A549 (cell line): ENCODE data around the gene STRADB. TPM values are rescaled to one million over a fixed set of nuclear protein-coding genes. Genes with fewer than 3 reads are reported as not detected.

ENCODE experiments used
- ATAC-seq, 2 experiments: fragments of 200-7000 bp in 1 of 2; fragments of >200 bp in 1 of 2; cut with Nextera tagmentation in 1 of 2; cut with Tn5 transposase in 1 of 2; 3 replicates each; pipeline versions ENCODE4 v1.8.0 to v1.9.1; 2018 to 2020; ENCODE audit warnings: mild to moderate bottlenecking in 1 of 2, moderate library complexity in 1 of 2
- CTCF ChIA-PET: fragments of 300-600 bp; sonication (Branson Sonifier 250); formaldehyde crosslinking; extraction: SDS; loops from one replicate; lab custom pipeline; 2021; ENCODE audit warnings: antibody characterized with exemption, inconsistent platforms; lab: Yijun Ruan, JAX
- POLR2A ChIA-PET: fragments of 350-600 bp; formaldehyde crosslinking; extraction: SDS; loops from one replicate; lab custom pipeline; 2021; ENCODE audit warnings: antibody characterized with exemption, inconsistent platforms; lab: Yijun Ruan, JAX
- DNase-seq, 2 experiments: peaks; one replicate each; pipeline versions ENCODE4 v3.0.0 to v3.0.0-alpha.2; 2011 to 2016; ENCODE audit warnings: low read depth in 1 of 2, low spot score in 1 of 2
- FAIRE-seq: peaks from 2 replicates; lab custom pipeline; 2011; peaks lifted over from hg19 to GRCh38; lab: Jason Lieb, UNC
- H3K27ac ChIP-seq, 2 experiments: fragments of >200 bp; sonication (Bioruptor Twin); formaldehyde crosslinking; 3 replicates each; pipeline ENCODE4 v1.5.1; 2016 to 2017
- H3K4me1 ChIP-seq: fragments of >200 bp; sonication (Bioruptor Twin); formaldehyde crosslinking; 3 replicates; pipeline ENCODE4 v1.6.1; 2016
- H3K4me2 ChIP-seq: fragments of >200 bp; sonication (Bioruptor Twin); formaldehyde crosslinking; 3 replicates; pipeline ENCODE4 v1.6.1; 2016
- H3K4me3 ChIP-seq: fragments of >200 bp; sonication (Bioruptor Twin); formaldehyde crosslinking; 3 replicates; pipeline ENCODE4 v1.5.1; 2016
- H3K9me3 ChIP-seq: fragments of >200 bp; sonication (Bioruptor Twin); formaldehyde crosslinking; 3 replicates; pipeline ENCODE4 v1.6.1; 2016
- CEBPB ChIP-seq, 2 experiments: fragments of >200 bp in 1 of 2; sonication (Bioruptor Twin) in 1 of 2; formaldehyde crosslinking in 1 of 2; IDR thresholded peaks; 2 replicates each; pipeline ENCODE4 v1.6.1; 2012 to 2016
- CHD4 ChIP-seq: fragments of 200-600 bp; sonication (generic); IDR thresholded peaks from 2 replicates; pipeline ENCODE4 v1.6.1; 2016; ENCODE audit warnings: antibody characterized with exemption, mild to moderate bottlenecking, borderline replicate concordance
- ESRRA ChIP-seq: fragments of 150-350 bp; IDR thresholded peaks from 2 replicates; pipeline ENCODE4 v1.6.1; 2014; ENCODE audit warnings: mild to moderate bottlenecking, low read length, borderline replicate concordance
- FOSB ChIP-seq: fragments of 250-450 bp; sonication (Bioruptor Pico); IDR thresholded peaks from 2 replicates; pipeline ENCODE4 v1.5.0; 2020; ENCODE audit warnings: mild to moderate bottlenecking, moderate library complexity
- FOSL2 ChIP-seq, 2 experiments: fragments of 450-650 bp in 1 of 2; fragments of >200 bp in 1 of 2; sonication (Bioruptor Twin) in 1 of 2; formaldehyde crosslinking; IDR thresholded peaks; 2 replicates each; pipeline versions ENCODE4 v1.5.0 to v1.6.1; 2016 to 2020; ENCODE audit warnings: mild to moderate bottlenecking in 1 of 2, moderate library complexity in 1 of 2
- HDAC2 ChIP-seq: fragments of 200-600 bp; sonication (generic); IDR thresholded peaks from 2 replicates; pipeline ENCODE4 v1.6.1; 2016
- HOXB13 ChIP-seq: fragments of 250-450 bp; sonication (Bioruptor Pico); IDR thresholded peaks from 2 replicates; pipeline ENCODE4 v1.5.0; 2020; ENCODE audit warnings: low read depth, mild to moderate bottlenecking, moderate library complexity
- JUN ChIP-seq, 2 experiments: fragments of >200 bp; sonication (Bioruptor Twin); formaldehyde crosslinking; IDR thresholded peaks; 2 replicates in 1 of 2; 3 replicates in 1 of 2; pipeline ENCODE4 v1.6.1; 2016 to 2017
- JUNB ChIP-seq: fragments of >200 bp; sonication (Bioruptor Twin); formaldehyde crosslinking; IDR thresholded peaks from 2 replicates; pipeline ENCODE4 v1.6.1; 2016
- KDM1A ChIP-seq: fragments of 200-600 bp; sonication (generic); IDR thresholded peaks from 2 replicates; pipeline ENCODE4 v1.6.1; 2016; ENCODE audit warnings: low read depth, mild to moderate bottlenecking
- PHF8 ChIP-seq: fragments of 200-600 bp; sonication (generic); IDR thresholded peaks from 2 replicates; pipeline ENCODE4 v1.6.1; 2016; ENCODE audit warnings: low read depth, mild to moderate bottlenecking, antibody characterized with exemption, moderate library complexity, borderline replicate concordance
- RCOR1 ChIP-seq: fragments of 150-350 bp; IDR thresholded peaks from 2 replicates; pipeline ENCODE4 v1.6.1; 2014; ENCODE audit warnings: antibody characterized with exemption, low read length, low read depth
- TFCP2L1 ChIP-seq: fragments of 250-450 bp; sonication (Bioruptor Pico); IDR thresholded peaks from 2 replicates; pipeline ENCODE4 v1.5.0; 2021; ENCODE audit warnings: mild to moderate bottlenecking
- TP53 ChIP-seq: fragments of 250-450 bp; sonication (Bioruptor Pico); IDR thresholded peaks from 2 replicates; pipeline ENCODE4 v1.5.0; 2021; ENCODE audit warnings: mild to moderate bottlenecking, moderate library complexity
- WGBS: methylation state at CpG from one replicate; pipeline ENCODE4 v1.1.6; 2017; ENCODE audit errors: missing lambda C conversion rate; 5-methylcytosine and 5-hydroxymethylcytosine counted together
- polyA plus RNA-seq, 4 experiments: library from polyadenylated mRNA; depleted of rRNA in 3 of 4; stranded (reverse); fragments of >200 nt; fragmentation: RNase III in 1 of 4; extraction: RNeasy Plus Mini Kit Qiagen cat#74134 plus additional on column Dnase treatment in 1 of 4; gene quantifications; 2 replicates in 3 of 4; 3 replicates in 1 of 4; pipeline ENCODE4 v1.2.3, GENCODE V29; 2011 to 2017
- TF ChIP-seq, protein P1 (sequence below): fragments of >200 bp; sonication (Bioruptor Twin); formaldehyde crosslinking; IDR thresholded peaks from 2 replicates; pipeline ENCODE4 v1.6.1; 2016
- TF ChIP-seq, protein P2 (sequence below): fragments of 250-450 bp; sonication (Bioruptor Pico); IDR thresholded peaks from 2 replicates; pipeline ENCODE4 v1.5.0; 2021; ENCODE audit warnings: mild to moderate bottlenecking, moderate library complexity, borderline replicate concordance
- TF ChIP-seq, protein P3 (sequence below): IDR thresholded peaks from 2 replicates; pipeline ENCODE4 v1.6.1; 2012; ENCODE audit warnings: low read depth, borderline replicate concordance
- TF ChIP-seq, protein P4 (sequence below): fragments of 150-350 bp; IDR thresholded peaks from 2 replicates; pipeline ENCODE4 v1.6.1; 2014; ENCODE audit warnings: low read depth, mild to moderate bottlenecking, low read length

Gene STRADB
- polyA plus RNA-seq, 2 of the 4 experiments (the other 2 are of a cell fraction) = 24.0 to 29.0 TPM

DNA sequence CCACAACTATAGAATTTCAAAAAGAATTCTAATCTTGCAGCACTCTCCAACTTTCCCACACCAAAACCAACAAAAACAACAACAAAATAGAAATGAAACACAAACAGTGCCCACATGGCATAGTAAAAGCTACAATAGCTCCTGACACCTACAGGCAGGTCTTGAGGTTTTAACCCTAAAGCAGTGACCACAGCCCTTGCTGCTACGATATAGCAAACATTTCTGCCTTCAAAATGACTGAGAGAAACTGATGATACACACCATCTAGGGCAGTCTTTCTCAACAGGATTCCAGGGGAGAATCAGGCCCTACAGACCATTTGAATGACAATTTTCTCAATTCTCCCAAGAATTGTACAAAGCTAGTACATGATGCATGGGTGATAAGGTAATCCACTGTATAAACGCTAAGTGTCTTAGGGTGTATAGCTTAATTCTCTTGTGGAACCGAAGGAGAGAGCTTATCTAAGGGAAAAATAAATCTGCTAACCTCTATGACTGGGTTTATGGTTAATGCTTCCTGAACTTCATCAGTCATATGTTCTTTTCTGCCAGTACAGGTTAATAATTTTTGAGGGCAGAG lies 46.8 kb upstream of the STRADB start:
- WGBS = 51% methylated on average over 3 of the region's 3 CpGs
- DNase-seq (no peak), FAIRE-seq (no peak), ATAC-seq (peak in 1 of 2 experiments; percentile 47; a peak in 3 of 6 replicates)
- Histone ChIP-seq H3K27ac (peak overlapping the region in 1 of 2 experiments; percentile 77; a peak in 1 of 6 replicates), H3K4me2 (peak overlapping the region; percentile 67), H3K4me1 (peaks cover 46% of the 10 kb centered on the region), H3K4me3 (no peak overlapping the region), H3K9me3 (no peaks in the 10 kb centered on the region)
- POLR2A ChIA-PET = interaction anchor here (0.6 kb wide), 1 partner anchor 156 kb away, joined by 3 read pairs; no protein-coding TSS in a partner anchor
- CTCF ChIA-PET = interaction anchor here (0.9 to 1.3 kb wide), 2 partner anchors 9 to 11 kb away, joined by 3 read pairs; no protein-coding TSS in a partner anchor
- no peak for TF ChIP-seq CHD4
- TF ChIP-seq, protein P1, sequence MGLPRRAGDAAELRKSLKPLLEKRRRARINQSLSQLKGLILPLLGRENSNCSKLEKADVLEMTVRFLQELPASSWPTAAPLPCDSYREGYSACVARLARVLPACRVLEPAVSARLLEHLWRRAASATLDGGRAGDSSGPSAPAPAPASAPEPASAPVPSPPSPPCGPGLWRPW = no peak
- no peak for TF ChIP-seq RCOR1
- no peak for TF ChIP-seq FOSB (CRISPR knock-in tag)
- TF ChIP-seq, protein P2, sequence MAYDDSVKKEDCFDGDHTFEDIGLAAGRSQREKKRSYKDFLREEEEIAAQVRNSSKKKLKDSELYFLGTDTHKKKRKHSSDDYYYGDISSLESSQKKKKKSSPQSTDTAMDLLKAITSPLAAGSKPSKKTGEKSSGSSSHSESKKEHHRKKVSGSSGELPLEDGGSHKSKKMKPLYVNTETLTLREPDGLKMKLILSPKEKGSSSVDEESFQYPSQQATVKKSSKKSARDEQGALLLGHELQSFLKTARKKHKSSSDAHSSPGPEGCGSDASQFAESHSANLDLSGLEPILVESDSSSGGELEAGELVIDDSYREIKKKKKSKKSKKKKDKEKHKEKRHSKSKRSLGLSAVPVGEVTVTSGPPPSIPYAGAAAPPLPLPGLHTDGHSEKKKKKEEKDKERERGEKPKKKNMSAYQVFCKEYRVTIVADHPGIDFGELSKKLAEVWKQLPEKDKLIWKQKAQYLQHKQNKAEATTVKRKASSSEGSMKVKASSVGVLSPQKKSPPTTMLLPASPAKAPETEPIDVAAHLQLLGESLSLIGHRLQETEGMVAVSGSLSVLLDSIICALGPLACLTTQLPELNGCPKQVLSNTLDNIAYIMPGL (CRISPR knock-in tag) = no peak
- no peak for TF ChIP-seq JUNB
- TF ChIP-seq, protein P3, sequence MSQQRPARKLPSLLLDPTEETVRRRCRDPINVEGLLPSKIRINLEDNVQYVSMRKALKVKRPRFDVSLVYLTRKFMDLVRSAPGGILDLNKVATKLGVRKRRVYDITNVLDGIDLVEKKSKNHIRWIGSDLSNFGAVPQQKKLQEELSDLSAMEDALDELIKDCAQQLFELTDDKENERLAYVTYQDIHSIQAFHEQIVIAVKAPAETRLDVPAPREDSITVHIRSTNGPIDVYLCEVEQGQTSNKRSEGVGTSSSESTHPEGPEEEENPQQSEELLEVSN = no peak
- TF ChIP-seq TP53 (CRISPR knock-in tag) = no peak
- TF ChIP-seq PHF8 = no peak
- TF ChIP-seq TFCP2L1 = no peak
- no peak for TF ChIP-seq CEBPB (IDR thresholded peaks at IDR 0.05)
- TF ChIP-seq FOSL2 (IDR thresholded peaks at IDR 0.05) = no peak
- TF ChIP-seq FOSL2 (CRISPR knock-in tag; IDR thresholded peaks at IDR 0.05) = no peak
- no peak for TF ChIP-seq HOXB13 (CRISPR knock-in tag)
- no peak for TF ChIP-seq ESRRA

DNA sequence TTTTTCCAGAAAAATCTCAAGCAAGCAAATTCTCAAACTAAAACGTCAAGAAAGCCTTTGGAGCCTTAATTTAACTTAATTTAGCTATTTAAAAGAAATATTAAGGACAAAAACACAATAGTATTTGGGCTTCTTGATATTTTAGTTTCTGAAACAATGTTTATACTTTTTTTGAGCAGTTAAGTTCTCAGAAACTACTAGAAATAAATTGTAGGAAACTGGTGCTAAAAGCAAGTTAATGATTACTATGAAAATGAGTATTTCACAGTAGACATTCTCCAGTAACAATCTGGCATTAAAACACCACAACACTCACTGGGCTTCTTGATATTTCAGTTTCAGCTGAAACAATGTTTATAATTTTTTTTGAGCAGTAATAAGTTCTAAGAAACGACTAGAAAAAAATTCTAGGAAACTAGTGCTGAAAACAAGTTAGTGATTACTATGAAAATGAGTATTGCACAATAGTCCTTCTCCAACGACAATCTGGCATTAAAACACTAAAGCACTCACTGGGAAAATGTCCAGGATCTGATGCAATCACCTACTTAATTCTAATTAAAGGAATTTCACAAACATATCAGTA lies 45.4 kb upstream of the STRADB start:
- H3K9me3 ChIP-seq = no peaks in the 10 kb centered on the region
- H3K4me2 ChIP-seq = peak overlapping the region; percentile 67
- TF ChIP-seq CEBPB (IDR thresholded peaks at IDR 0.05) (peak; percentile 98 to 99), KDM1A (no peak)
- H3K27ac ChIP-seq = peak overlapping the region; percentile 73 to 77
- peak overlapping the region; percentile 32; the same call in 2 of the 3 replicates for H3K4me3 ChIP-seq
- CTCF ChIA-PET = interaction anchor here (0.6 to 1.3 kb wide), 2 partner anchors 45 to 159 kb away, joined by 3 read pairs; partner anchors contain the start of genes STRADB and TRAK2
- POLR2A ChIA-PET = interaction anchor here (1.1 kb wide), 1 partner anchor 45 kb away, joined by 4 read pairs; the partner anchor contains the start of genes STRADB and TRAK2
- no peak for FAIRE-seq
- H3K4me1 ChIP-seq = peaks cover 46% of the 10 kb centered on the region
- DNase-seq = no peak
- ATAC-seq = no peak
- WGBS = 9% methylated on average over 3 of the region's 3 CpGs

DNA sequence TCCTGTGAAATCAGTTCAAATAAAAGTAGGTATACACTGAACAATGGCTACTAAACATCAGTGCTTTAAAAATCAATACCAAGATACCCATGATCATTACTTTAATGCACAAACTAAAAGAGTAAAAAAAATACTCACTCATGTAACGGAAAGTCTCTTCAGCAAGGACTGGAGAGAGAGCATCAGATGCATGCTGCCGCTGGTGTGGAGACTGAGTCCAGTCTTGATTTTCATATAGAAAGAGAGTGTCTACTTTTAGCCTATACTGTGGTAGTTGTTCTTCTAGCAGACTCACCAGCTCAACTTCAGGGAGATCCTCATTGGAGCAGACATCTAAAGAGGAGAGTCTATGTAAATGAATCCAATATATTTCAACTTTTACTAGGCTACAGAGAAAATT lies 44.3 kb upstream of the STRADB start:
- Histone ChIP-seq H3K4me2 (peak overlapping the region; percentile 67), H3K9me3 (no peaks in the 10 kb centered on the region), H3K4me3 (peak overlapping the region; percentile 32), H3K27ac (peak overlapping the region; percentile 73 to 77; a peak in 5 of 6 replicates), H3K4me1 (peaks cover 43% of the 10 kb centered on the region)
- TF ChIP-seq JUN (IDR thresholded peaks at IDR 0.05) (no peak), HDAC2 (no peak)
- TF ChIP-seq, protein P4, sequence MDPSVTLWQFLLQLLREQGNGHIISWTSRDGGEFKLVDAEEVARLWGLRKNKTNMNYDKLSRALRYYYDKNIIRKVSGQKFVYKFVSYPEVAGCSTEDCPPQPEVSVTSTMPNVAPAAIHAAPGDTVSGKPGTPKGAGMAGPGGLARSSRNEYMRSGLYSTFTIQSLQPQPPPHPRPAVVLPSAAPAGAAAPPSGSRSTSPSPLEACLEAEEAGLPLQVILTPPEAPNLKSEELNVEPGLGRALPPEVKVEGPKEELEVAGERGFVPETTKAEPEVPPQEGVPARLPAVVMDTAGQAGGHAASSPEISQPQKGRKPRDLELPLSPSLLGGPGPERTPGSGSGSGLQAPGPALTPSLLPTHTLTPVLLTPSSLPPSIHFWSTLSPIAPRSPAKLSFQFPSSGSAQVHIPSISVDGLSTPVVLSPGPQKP = no peak
- peak in 1 of 2 experiments; percentile 72; a peak in 4 of 6 replicates for ATAC-seq
- POLR2A ChIA-PET = no interaction called here
- WGBS = 71% methylated on average over 2 of the region's 2 CpGs
- no peak for FAIRE-seq
- CTCF ChIA-PET = no interaction called here
- peak in 1 of 2 experiments; percentile 12 for DNase-seq
